Measurements from ENCODE around the gene HCN1.
"Not testable (repeated sequence)": the region's sequence is repeated elsewhere in the genome, so short reads cannot be mapped to it uniquely, and the experiment has no call there.

The HCN1 gene

DNA sequence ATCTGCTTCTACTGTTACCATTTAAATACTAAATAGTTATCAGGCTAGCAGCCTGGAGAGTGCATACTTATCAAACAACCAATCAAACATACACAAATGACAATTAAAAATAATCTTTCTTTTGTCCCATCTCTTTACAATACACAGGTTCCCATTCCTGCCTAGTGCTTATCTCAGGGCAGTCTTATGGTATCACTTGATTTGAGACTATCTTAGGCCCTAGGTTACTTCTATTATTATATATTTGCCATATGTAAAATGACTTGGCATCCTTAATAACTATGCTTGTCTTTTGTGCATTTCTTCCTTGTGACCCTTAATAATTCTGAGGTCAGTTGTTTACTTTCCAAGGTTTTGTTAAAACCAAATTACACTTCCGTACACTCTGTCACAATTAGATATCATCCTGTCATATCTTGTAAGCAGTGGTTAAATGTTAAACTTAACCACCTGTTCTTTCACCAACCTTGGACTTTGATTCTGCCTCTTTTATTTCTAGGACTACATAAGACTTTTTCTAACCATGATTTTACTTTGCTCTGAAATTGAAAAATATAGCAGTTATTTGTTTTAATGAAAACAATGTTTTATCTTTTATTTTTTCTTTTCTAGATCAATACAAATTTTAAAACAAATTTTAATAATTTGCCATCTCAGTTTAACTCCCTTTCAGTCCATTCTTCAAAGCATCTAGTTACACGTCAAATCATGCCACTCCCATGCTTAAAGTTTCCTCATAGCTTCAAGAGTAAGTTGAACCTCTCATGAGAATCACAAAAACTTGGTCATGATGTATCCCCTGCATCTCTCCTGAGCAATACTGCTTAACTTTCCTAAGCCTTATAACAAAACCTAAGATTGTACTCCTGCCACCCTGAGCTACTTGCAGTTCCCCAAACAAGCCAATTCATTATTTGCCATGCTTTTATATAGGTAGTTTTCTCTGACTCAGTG is 281.3 kb downstream of the HCN1 start:
- no peak for DNase-seq

DNA sequence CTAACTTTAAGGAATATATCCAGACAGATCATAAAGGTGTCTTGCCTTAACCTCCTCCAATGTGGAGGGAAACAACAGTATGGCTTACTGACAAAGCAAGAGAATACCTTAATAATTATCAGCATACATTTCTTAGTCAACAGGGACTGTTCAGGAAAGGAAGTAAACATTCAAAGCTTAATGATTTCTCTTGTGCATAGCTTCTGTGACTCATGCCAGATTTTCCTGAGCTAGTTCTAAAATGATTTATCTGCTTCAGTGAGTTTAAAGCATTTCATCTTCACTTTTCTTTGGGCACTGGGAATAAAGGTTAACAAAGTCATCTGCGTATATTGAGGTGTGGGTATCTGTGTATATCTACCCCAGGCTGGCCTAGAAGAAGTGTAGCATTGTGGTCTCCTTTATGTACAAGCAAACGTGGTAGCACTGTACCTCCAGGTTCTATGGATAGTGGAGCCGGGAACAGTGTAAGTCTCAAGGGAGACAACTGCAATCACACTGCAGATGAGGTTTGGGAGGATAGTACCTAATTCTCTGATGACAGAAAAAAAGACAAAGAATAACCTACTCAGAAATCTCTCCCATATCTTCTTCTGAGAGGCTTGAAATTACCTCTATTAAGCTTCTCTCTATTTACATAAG is 284.1 kb downstream of the HCN1 start:
- DNase-seq, result no peak

DNA sequence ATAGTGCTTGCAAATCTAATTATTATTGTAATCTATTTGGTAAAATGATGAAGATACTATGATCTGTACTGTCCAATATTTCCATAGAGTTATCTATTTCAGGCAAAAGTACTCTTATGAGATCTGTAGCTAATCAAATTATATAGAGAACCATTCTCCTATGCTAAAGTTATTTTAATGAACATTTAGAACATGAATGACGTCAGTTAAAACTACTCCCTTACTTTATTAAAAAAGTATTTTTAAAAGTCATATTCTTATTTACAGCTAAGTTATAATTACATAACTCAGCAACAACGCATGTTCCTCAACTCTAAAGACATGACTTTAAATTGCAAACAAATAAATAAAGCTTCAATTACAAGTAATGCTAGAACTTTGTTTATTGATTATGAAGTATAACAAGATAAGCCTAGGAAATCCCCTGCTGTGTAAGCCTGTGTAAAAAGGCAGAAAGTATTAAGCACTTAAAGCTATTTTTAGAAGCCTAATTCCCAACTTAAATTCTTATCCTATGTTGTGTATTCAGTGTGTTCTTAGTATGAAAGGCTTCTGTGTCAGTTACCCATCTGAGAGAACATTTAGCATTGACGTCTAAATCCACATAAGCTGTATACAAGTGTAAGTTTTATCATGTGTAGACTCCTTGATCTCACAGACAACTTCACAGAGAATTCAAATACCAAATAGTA is 285.7 kb downstream of the HCN1 start:
- no peak for DNase-seq

GRCh38 chr5:45408067-45408466 is 288.1 kb downstream of the HCN1 start:
- DNase-seq, result no peak

- DNase-seq, result no peak
Measured at GRCh38 chr5:45402804-45403455, 293.2 kb downstream of the HCN1 start.

GRCh38 chr5:45399041-45399440 is 297.1 kb downstream of the HCN1 start:
- no peak for DNase-seq

DNA sequence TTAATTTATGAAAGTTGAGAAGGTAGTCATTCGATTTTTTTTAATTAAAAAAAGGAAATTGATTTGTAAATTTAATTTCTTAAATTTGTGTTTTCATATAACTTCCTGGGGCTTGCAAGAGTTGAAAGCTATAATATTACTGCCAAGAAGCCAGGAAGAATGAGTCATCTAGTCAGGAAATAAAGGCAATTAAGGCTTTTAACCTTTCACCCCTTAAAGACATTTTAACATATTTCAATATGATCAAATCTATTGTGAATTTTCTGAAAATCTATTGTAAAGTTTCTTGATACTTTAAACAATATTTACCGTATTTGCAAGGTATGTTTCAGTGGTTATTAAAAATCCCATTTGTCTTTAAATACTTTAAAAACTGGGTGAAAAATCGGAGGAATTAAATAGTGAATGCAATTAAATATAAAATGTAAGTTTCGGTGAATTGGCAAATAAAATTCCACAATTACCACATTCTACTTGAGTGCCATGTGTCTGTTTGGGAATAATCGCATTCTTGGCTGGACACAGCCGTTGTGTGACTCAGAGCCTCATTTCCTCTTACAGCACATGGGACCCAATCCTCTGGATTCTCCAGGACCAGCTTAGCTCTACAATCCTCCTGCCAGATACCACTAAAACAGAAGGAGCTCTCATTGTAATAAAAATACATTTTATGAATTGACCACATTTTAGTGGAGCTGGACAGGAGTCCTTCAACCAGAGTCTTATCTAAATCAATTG is 310.7 kb downstream of the HCN1 start:
- no peak for DNase-seq

DNA sequence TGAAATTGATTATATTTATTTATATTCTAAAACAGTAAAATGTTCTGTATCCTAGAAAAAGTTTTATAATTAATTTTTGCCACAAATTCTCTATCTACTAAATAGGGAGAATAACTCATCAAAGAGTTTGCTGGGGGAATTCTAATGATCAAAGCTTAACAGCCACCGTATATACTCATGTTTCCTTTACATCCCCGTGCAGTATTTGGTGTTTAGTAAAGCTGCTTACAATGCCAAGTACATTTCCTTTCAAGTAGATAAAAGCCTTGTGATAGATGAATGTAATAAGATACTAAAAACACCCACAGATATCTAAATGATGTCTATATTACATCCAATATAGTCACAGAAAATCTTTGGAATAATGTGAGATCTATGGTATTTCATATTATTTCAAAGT is 312.2 kb downstream of the HCN1 start:
- DNase-seq, result no peak

DNA sequence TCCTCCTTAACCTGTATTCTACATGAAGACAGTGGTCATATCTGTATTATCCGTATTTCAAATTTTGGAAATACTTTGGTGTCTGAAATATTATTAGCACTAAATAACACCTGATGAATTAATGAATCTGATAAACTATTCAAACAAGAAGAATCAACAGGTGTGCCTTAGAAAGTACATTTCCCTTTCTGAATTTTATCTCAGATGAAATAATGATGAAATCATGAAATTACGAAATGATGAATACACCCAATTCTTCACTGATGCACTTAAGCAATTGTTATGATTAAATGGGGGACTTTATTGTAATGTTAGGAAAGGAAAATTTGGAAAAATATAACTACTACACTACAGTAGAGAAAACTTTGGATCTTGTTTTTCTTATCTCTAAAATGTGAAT is 313.6 kb downstream of the HCN1 start:
- no peak for DNase-seq

- no peak for DNase-seq
Measured at GRCh38 chr5:45376417-45376816, 319.8 kb downstream of the HCN1 start.

DNA sequence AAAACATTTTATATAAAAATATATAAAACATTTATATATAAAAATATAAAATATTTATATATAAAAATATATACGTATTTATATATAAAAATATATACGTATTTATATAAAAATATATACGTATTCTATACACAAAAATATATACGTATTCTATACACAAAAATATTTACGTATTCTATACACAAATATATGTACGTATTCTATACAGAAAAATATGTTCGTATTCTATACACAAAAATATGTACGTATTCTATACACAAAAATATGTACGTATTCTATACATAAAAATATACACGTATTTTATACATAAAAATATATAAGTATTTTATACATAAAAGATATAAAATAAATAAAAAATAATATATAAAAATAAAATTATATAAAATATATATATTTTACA is 323.6 kb downstream of the HCN1 start:
- DNase-seq, result no peak

DNA sequence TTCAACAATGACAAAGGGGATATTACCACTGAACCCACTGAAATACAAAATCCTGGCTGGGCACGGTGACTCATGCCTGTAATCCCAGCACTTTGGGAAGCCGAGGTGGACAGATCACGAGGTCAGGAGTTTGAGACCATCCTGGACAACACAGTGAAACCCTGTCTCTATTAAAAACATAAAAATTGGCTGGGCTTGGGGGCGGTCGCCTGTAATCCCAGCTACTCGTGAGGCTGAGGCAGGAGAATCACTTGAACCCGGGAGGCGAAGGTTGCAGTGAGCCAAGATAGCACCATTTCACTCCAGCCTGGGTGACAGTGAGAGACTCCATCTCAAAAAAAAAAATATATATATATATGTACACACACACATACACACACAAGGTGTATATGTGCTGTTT is 324.8 kb downstream of the HCN1 start:
- not testable (repeated sequence) for DNase-seq

DNA sequence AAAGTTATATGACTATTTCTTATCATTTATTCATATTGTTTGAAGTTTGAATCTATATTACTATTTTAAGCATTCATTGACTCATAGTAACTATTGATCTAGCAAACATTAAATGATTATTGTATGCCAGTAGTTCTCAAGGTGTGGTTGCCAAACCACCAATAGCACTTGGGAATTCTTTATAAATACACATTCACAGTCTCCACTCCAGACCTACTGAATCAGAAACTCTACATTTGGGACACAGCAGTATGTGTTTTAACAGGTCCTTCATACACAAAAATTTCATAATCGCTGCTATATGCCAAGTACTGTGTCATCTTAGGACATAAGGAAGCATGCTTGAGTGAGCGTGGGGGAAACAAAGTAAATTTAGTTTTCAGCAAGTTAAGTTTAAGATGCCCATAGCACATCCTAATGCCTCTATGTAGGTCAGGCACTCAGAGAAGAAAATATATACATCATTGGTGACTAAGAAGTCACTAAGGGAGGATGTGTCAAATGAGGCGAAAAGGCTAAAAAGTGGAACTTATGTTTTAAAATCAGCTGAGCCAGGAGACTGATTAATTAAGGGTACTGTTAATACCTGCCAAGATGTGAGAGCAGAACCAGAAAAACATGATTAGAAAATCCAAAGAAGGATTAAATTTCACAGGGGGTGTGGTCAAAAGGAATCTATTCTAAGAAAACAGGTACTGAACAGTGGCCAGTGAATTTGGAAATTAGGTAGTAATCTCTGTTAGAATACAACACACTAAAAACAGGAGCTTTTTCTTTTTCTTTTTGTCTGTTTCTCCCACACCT is 340.8 kb downstream of the HCN1 start:
- no peak for DNase-seq

DNA sequence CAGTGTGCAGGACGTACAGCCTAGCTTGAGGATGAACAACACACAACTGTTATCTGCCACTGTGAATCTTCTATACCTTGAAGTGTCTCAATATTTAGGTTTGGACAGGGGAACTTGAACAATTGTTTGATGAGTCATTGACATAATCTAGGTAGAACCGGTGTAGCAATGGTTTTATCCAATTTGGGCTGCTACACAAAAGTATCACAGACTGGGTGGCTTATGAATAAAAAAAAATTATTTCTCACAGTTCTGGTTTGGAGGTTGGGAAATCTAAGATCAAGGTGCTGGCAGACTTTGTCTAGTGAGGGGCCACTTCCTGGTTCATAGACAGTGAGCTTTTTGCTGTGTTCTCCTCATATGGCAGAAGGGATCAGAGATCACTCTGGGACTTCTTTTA is 359.7 kb downstream of the HCN1 start:
- no peak for DNase-seq

GRCh38 chr5:45335978-45336377 is 360.2 kb downstream of the HCN1 start:
- DNase-seq, result no peak

DNA sequence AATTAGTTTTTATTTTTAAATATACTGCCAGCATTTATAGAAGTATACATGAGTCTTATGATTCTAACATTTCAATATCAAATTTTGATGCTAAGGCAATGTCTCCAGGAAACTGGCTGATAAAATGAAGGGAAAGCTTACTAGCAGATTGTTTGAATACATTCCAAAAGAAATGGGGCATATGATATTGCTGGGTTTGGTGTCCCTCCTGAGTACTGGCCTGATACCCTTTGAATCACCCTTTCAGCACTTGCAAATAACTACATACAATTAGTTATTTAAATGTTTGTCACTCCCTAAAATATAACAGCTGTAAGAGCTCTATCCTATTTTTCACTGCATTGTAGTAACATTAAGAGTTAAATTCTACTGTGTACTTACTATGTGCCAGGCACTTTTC is 360.8 kb downstream of the HCN1 start:
- DNase-seq, result no peak

DNA sequence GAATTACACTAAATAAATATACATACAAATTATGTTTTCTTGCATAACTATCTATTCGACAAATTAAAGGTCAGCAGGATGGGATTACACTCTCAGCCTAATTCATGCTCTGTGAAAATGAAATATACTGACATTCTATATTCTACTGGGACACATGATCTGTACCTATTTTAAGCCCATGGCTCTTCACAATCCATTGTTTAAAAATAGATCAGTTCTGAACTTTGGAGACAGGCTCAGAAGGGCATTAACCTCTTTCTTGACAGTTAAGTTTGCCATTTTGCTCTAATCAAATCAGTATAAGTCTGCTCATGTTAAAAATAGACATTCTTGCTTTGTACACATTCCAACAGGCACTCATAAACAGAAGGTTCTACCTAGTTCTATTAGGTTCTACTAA is 361.2 kb downstream of the HCN1 start:
- no peak for DNase-seq

GRCh38 chr5:45312627-45313026 is 383.6 kb downstream of the HCN1 start:
- DNase-seq, result peak; percentile 8

DNA sequence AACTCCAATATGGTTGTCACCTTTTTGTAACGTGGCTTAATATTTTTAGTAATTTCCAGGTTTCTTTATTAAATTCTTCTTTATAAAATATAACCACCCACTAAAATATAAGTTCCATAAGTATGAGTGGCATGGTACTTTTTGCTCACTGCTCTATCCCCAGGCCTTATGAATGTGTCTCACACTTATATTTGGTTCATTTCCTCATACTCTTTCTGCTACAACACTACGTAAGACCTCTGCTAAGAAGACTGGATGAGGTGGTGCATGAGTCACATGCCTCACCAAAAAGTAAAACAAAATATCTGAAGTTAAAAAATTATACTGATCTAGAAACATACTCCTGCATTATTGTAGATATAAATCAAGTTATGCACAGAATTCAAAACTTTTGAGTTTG is 400.9 kb downstream of the HCN1 start:
- no peak for DNase-seq

DNA sequence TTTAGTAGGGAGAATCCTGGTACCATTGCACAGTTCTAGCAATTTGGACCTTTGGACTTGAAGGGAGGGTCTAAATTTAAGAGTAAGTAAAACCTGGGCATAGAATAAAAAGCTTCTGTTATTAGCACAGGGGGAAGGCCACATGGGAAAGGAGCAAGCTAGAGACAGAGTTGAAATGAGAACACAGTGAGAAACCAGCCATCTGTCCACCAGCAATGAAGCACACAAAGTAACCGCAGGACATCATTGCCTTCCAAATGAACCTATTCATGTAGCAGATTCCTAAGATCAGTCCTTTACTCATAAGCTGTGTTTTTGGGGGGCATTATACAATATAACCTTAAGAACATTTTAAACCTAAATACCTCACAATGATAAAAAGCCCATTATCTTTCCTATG is 407.4 kb downstream of the HCN1 start:
- DNase-seq, result no peak

- no peak for DNase-seq
Measured at GRCh38 chr5:45284436-45284835, 411.7 kb downstream of the HCN1 start.

DNA sequence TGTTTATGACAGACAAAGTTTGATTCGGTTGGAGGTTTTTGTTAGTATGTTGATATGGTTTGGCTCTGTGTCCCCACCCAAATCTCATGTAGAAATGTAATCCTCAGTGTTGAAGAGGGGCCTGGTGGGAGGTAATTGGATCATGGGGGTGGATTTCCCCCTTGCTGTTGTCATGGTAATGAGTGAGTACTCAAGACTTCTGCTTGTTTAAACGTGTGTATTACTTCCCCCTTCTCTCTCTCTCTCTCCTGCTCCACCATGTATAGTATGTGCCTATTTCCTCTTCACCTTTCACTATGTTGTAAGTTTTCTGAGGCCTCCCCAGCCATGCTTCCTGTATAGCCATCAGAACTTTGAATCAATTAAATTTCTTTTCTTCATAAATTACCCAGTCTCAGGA is 415.1 kb downstream of the HCN1 start:
- no peak for DNase-seq
